HepG2 (cell line): Measurements from ENCODE around the gene CAMSAP1.

Source experiments
- EED ChIP-seq: sonication (generic); formaldehyde crosslinking; IDR thresholded peaks from 2 replicates; pipeline ENCODE4 v1.5.0; 2020; ENCODE audit warnings: mild to moderate bottlenecking, missing genetic modification reagents
- EP300 ChIP-seq, 3 experiments: sonication (generic) in 1 of 3; formaldehyde crosslinking in 1 of 3; IDR thresholded peaks; 2 replicates each; pipeline versions ENCODE4 v1.5.1 to v1.6.1; 2011 to 2020; ENCODE audit warnings: low read depth in 2 of 3, low read length in 2 of 3, borderline replicate concordance in 1 of 3, improper control_type of control experiment in 1 of 3, mild to moderate bottlenecking in 1 of 3, missing genetic modification reagents in 1 of 3, moderate library complexity in 1 of 3
- POLR2A ChIP-seq, 2 experiments: IDR thresholded peaks; 2 replicates each; pipeline ENCODE4 v1.6.1; 2011; ENCODE audit warnings: low read depth in 2 of 2, low read length in 2 of 2, mild to moderate bottlenecking in 1 of 2, moderate library complexity in 1 of 2; ENCODE audit not compliant: insufficient read depth in 1 of 2
- RFX5 ChIP-seq: IDR thresholded peaks from 2 replicates; pipeline ENCODE4 v1.6.1; 2011; ENCODE audit warnings: low read depth, low read length, improper control_type of control experiment
- RXRA ChIP-seq: sonication (generic); formaldehyde crosslinking; IDR thresholded peaks from 2 replicates; pipeline ENCODE4 v1.5.1; 2020; ENCODE audit warnings: missing genetic modification reagents
- SIX1 ChIP-seq: sonication (generic); formaldehyde crosslinking; IDR thresholded peaks from 2 replicates; pipeline ENCODE4 v1.4.0; 2020; ENCODE audit warnings: missing genetic modification reagents, borderline replicate concordance
- SMC3 ChIP-seq: IDR thresholded peaks from 2 replicates; pipeline ENCODE4 v1.6.1; 2011; ENCODE audit warnings: low read length, improper control_type of control experiment
- ZNF274 ChIP-seq: sonication (generic); formaldehyde crosslinking; IDR thresholded peaks from 2 replicates; pipeline ENCODE4 v1.5.1; 2020; ENCODE audit warnings: mild to moderate bottlenecking, missing genetic modification reagents
- TF ChIP-seq, protein P1 (sequence below): IDR thresholded peaks from 2 replicates; pipeline ENCODE4 v1.6.1; 2012; ENCODE audit warnings: inconsistent platforms
- TF ChIP-seq, protein P2 (sequence below): sonication (generic); formaldehyde crosslinking; IDR thresholded peaks from 2 replicates; pipeline ENCODE4 v1.4.0; 2020; ENCODE audit warnings: missing genetic modification reagents
- TF ChIP-seq, protein P3 (sequence below), 2 experiments: IDR thresholded peaks; 2 replicates each; pipeline ENCODE4 v1.6.1; 2011 to 2012; ENCODE audit warnings: low read length in 2 of 2, borderline replicate concordance in 1 of 2, low read depth in 1 of 2, mild to moderate bottlenecking in 1 of 2, moderate library complexity in 1 of 2
- TF ChIP-seq, protein P4 (sequence below): sonication (generic); formaldehyde crosslinking; IDR thresholded peaks from 2 replicates; pipeline ENCODE4 v1.5.0; 2020; ENCODE audit warnings: mild to moderate bottlenecking, missing genetic modification reagents, moderate library complexity
- TF ChIP-seq, protein P5 (sequence below): sonication (generic); formaldehyde crosslinking; IDR thresholded peaks from 2 replicates; pipeline ENCODE4 v1.8.1; 2023; ENCODE audit warnings: missing genetic modification reagents, inconsistent platforms, borderline replicate concordance

DNA sequence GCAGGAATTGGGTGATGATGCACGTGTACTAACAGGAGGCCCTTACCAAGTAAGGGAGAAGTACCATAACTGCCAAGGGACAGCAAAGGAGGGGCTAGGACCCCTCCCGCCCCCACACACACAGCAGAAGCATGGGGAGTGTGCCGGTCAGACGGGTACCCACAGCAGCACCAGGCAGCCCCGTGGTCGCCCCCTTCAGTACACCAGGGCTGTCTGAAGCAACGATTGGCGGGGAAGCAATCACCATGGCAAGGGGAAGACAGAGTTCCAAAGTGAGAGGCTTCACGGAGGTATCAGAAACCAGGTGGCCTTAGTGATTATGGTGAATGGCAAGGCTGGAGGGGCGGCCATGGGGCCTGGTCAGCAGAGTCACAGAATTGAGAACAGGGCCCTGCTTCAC lies 72.2 kb downstream of the CAMSAP1 start:
- TF ChIP-seq SIX1 (CRISPR knock-in tag) (no peak), EP300 (IDR thresholded peaks at IDR 0.05; ENCODE audit: low read depth in 2 of 2, low read length in 2 of 2) (no peak), EP300 (CRISPR knock-in tag; IDR thresholded peaks at IDR 0.05; ENCODE audit: borderline replicate concordance) (no peak), POLR2A (IDR thresholded peaks at IDR 0.05; ENCODE audit: insufficient read depth in 1 of 2, low read depth in 2 of 2, low read length in 2 of 2) (no peak), SMC3 (no peak), RXRA (CRISPR knock-in tag) (no peak), ZNF274 (CRISPR knock-in tag) (no peak), RFX5 (no peak), EED (CRISPR knock-in tag) (no peak)
- TF ChIP-seq, protein P1, sequence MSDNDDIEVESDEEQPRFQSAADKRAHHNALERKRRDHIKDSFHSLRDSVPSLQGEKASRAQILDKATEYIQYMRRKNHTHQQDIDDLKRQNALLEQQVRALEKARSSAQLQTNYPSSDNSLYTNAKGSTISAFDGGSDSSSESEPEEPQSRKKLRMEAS: no peak
- TF ChIP-seq, protein P2, sequence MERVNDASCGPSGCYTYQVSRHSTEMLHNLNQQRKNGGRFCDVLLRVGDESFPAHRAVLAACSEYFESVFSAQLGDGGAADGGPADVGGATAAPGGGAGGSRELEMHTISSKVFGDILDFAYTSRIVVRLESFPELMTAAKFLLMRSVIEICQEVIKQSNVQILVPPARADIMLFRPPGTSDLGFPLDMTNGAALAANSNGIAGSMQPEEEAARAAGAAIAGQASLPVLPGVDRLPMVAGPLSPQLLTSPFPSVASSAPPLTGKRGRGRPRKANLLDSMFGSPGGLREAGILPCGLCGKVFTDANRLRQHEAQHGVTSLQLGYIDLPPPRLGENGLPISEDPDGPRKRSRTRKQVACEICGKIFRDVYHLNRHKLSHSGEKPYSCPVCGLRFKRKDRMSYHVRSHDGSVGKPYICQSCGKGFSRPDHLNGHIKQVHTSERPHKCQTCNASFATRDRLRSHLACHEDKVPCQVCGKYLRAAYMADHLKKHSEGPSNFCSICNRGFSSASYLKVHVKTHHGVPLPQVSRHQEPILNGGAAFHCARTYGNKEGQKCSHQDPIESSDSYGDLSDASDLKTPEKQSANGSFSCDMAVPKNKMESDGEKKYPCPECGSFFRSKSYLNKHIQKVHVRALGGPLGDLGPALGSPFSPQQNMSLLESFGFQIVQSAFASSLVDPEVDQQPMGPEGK (CRISPR knock-in tag): no peak
- TF ChIP-seq, protein P3, sequence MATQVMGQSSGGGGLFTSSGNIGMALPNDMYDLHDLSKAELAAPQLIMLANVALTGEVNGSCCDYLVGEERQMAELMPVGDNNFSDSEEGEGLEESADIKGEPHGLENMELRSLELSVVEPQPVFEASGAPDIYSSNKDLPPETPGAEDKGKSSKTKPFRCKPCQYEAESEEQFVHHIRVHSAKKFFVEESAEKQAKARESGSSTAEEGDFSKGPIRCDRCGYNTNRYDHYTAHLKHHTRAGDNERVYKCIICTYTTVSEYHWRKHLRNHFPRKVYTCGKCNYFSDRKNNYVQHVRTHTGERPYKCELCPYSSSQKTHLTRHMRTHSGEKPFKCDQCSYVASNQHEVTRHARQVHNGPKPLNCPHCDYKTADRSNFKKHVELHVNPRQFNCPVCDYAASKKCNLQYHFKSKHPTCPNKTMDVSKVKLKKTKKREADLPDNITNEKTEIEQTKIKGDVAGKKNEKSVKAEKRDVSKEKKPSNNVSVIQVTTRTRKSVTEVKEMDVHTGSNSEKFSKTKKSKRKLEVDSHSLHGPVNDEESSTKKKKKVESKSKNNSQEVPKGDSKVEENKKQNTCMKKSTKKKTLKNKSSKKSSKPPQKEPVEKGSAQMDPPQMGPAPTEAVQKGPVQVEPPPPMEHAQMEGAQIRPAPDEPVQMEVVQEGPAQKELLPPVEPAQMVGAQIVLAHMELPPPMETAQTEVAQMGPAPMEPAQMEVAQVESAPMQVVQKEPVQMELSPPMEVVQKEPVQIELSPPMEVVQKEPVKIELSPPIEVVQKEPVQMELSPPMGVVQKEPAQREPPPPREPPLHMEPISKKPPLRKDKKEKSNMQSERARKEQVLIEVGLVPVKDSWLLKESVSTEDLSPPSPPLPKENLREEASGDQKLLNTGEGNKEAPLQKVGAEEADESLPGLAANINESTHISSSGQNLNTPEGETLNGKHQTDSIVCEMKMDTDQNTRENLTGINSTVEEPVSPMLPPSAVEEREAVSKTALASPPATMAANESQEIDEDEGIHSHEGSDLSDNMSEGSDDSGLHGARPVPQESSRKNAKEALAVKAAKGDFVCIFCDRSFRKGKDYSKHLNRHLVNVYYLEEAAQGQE (IDR thresholded peaks at IDR 0.05; ENCODE audit: borderline replicate concordance in 1 of 2, low read depth in 1 of 2, low read length in 2 of 2): no peak
- TF ChIP-seq, protein P4, sequence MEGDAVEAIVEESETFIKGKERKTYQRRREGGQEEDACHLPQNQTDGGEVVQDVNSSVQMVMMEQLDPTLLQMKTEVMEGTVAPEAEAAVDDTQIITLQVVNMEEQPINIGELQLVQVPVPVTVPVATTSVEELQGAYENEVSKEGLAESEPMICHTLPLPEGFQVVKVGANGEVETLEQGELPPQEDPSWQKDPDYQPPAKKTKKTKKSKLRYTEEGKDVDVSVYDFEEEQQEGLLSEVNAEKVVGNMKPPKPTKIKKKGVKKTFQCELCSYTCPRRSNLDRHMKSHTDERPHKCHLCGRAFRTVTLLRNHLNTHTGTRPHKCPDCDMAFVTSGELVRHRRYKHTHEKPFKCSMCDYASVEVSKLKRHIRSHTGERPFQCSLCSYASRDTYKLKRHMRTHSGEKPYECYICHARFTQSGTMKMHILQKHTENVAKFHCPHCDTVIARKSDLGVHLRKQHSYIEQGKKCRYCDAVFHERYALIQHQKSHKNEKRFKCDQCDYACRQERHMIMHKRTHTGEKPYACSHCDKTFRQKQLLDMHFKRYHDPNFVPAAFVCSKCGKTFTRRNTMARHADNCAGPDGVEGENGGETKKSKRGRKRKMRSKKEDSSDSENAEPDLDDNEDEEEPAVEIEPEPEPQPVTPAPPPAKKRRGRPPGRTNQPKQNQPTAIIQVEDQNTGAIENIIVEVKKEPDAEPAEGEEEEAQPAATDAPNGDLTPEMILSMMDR (CRISPR knock-in tag): no peak
- TF ChIP-seq, protein P5, sequence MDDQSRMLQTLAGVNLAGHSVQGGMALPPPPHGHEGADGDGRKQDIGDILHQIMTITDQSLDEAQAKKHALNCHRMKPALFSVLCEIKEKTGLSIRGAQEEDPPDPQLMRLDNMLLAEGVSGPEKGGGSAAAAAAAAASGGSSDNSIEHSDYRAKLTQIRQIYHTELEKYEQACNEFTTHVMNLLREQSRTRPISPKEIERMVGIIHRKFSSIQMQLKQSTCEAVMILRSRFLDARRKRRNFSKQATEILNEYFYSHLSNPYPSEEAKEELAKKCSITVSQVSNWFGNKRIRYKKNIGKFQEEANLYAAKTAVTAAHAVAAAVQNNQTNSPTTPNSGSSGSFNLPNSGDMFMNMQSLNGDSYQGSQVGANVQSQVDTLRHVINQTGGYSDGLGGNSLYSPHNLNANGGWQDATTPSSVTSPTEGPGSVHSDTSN (CRISPR knock-in tag): no peak
